H9 (cell line): ENCODE data around the gene BNIP5. TPM values are rescaled to one million over a fixed set of nuclear protein-coding genes. Genes with fewer than 3 reads are reported as not detected.

Source experiments
- DNase-seq: peaks from one replicate; pipeline ENCODE4 v3.0.0-alpha.2; 2017
- H2AFZ ChIP-seq: one replicate; pipeline ENCODE4 v1.6.1; 2013; ENCODE audit warnings: mild to moderate bottlenecking, low read length, control low read depth, moderate library complexity
- H2AK5ac ChIP-seq: 2 replicates; pipeline ENCODE4 v1.6.1; 2013; ENCODE audit warnings: low read length, control low read depth, mixed read lengths; ENCODE audit not compliant: insufficient read length
- H2BK120ac ChIP-seq: one replicate; pipeline ENCODE4 v1.6.1; 2013; ENCODE audit warnings: low read depth, mild to moderate bottlenecking, low read length, control low read depth, inconsistent platforms; ENCODE audit not compliant: poor library complexity, severe bottlenecking
- H2BK12ac ChIP-seq: 2 replicates; pipeline ENCODE4 v1.6.1; 2013; ENCODE audit warnings: low read length, control low read depth, mixed read lengths, low read depth; ENCODE audit not compliant: insufficient read length
- H2BK15ac ChIP-seq: 2 replicates; pipeline ENCODE4 v1.6.1; 2013; ENCODE audit warnings: low read depth, low read length, control low read depth
- H2BK20ac ChIP-seq: one replicate; pipeline ENCODE4 v1.6.1; 2013; ENCODE audit warnings: low read depth, mild to moderate bottlenecking, low read length, control low read depth, inconsistent platforms; ENCODE audit not compliant: poor library complexity, severe bottlenecking
- H2BK5ac ChIP-seq: 2 replicates; pipeline ENCODE4 v1.6.1; 2013; ENCODE audit warnings: low read length, control low read depth, mixed read lengths; ENCODE audit not compliant: insufficient read length
- H3K14ac ChIP-seq: 2 replicates; pipeline ENCODE4 v1.6.1; 2013; ENCODE audit warnings: low read length, control low read depth; ENCODE audit not compliant: insufficient read depth
- H3K18ac ChIP-seq: 2 replicates; pipeline ENCODE4 v1.6.1; 2013; ENCODE audit warnings: low read depth, mild to moderate bottlenecking, mixed read lengths, low read length, control low read depth; ENCODE audit not compliant: insufficient read length
- H3K23ac ChIP-seq: 2 replicates; pipeline ENCODE4 v1.6.1; 2013; ENCODE audit warnings: low read length, control low read depth, mixed read lengths, low read depth; ENCODE audit not compliant: insufficient read length
- H3K23me2 ChIP-seq: 2 replicates; pipeline ENCODE4 v1.6.1; 2013; ENCODE audit warnings: low read depth, mild to moderate bottlenecking, mixed read lengths, low read length, control low read depth; ENCODE audit not compliant: insufficient read length, poor library complexity, severe bottlenecking
- H3K27ac ChIP-seq: 2 replicates; pipeline ENCODE4 v1.5.1; 2013; ENCODE audit warnings: low read length, control low read depth, mixed read lengths, low read depth; ENCODE audit not compliant: insufficient read length
- H3K27me3 ChIP-seq: 2 replicates; pipeline ENCODE4 v1.6.1; 2013; ENCODE audit warnings: low read length, control low read depth, inconsistent platforms; ENCODE audit not compliant: insufficient read depth
- H3K4ac ChIP-seq: 2 replicates; pipeline ENCODE4 v1.6.1; 2013; ENCODE audit warnings: low read depth, mild to moderate bottlenecking, control low read depth, inconsistent platforms, low read length, moderate library complexity
- H3K4me1 ChIP-seq: 2 replicates; pipeline ENCODE4 v1.6.1; 2013; ENCODE audit warnings: low read length, control low read depth, inconsistent platforms; ENCODE audit not compliant: insufficient read depth
- H3K4me2 ChIP-seq: 2 replicates; pipeline ENCODE4 v1.6.1; 2013; ENCODE audit warnings: low read length, control low read depth, mixed read lengths; ENCODE audit not compliant: insufficient read length, insufficient read depth
- H3K56ac ChIP-seq: 2 replicates; pipeline ENCODE4 v1.6.1; 2013; ENCODE audit warnings: low read depth, mild to moderate bottlenecking, mixed read lengths, low read length, control low read depth; ENCODE audit not compliant: insufficient read length
- H3K79me1 ChIP-seq: 2 replicates; pipeline ENCODE4 v1.6.1; 2013; ENCODE audit warnings: low read depth, mild to moderate bottlenecking, moderate library complexity, low read length, control low read depth, inconsistent platforms; ENCODE audit not compliant: insufficient read depth, poor library complexity, severe bottlenecking
- H3K79me2 ChIP-seq: 2 replicates; pipeline ENCODE4 v1.6.1; 2013; ENCODE audit warnings: low read length, control low read depth, inconsistent platforms; ENCODE audit not compliant: insufficient read depth
- H3K9ac ChIP-seq: 2 replicates; pipeline ENCODE4 v1.6.1; 2013; ENCODE audit warnings: low read length, control low read depth, mixed read lengths; ENCODE audit not compliant: insufficient read length; ENCODE audit errors: extremely low read depth
- H3K9me3 ChIP-seq: one replicate; pipeline ENCODE4 v1.6.1; 2013; ENCODE audit warnings: low read depth, low read length, inconsistent platforms; ENCODE audit not compliant: control insufficient read depth
- H3T11ph ChIP-seq: one replicate; pipeline ENCODE4 v1.6.1; 2013; ENCODE audit warnings: mild to moderate bottlenecking, low read length, control low read depth, inconsistent platforms
- H4K20me1 ChIP-seq: one replicate; pipeline ENCODE4 v1.6.1; 2013; ENCODE audit not compliant: control insufficient read depth, insufficient read length, insufficient read depth
- H4K5ac ChIP-seq: 2 replicates; pipeline ENCODE4 v1.6.1; 2013; ENCODE audit warnings: low read depth, mild to moderate bottlenecking, mixed read lengths, low read length, control low read depth; ENCODE audit not compliant: insufficient read length
- H4K8ac ChIP-seq: replicated peaks from 2 replicates; pipeline ENCODE4 v1.6.1; 2013; ENCODE audit warnings: low read length, control low read depth, mixed read lengths, low read depth; ENCODE audit not compliant: insufficient read length
- H4K91ac ChIP-seq: 2 replicates; pipeline ENCODE4 v1.6.1; 2013; ENCODE audit warnings: low read depth, mild to moderate bottlenecking, moderate library complexity, mixed read lengths, low read length, control low read depth; ENCODE audit not compliant: insufficient read length
- H3K27ac Mint-ChIP-seq, 3 experiments: 2 replicates in 2 of 3; 3 replicates in 1 of 3; pipeline ENCODE4 v1.8.0; 2020 to 2021; ENCODE audit warnings: mixed read lengths in 3 of 3, mild to moderate bottlenecking in 1 of 3, moderate library complexity in 1 of 3
- H3K27me3 Mint-ChIP-seq: 2 replicates; pipeline ENCODE4 v1.8.0; 2021; ENCODE audit warnings: low read depth, mild to moderate bottlenecking, moderate library complexity, mixed read lengths
- H3K36me3 Mint-ChIP-seq, 3 experiments: 2 replicates in 2 of 3; 3 replicates in 1 of 3; pipeline ENCODE4 v1.8.0; 2020 to 2021; ENCODE audit warnings: low read depth in 3 of 3, mixed read lengths in 3 of 3; ENCODE audit not compliant: insufficient read depth in 1 of 3
- H3K4me1 Mint-ChIP-seq, 2 experiments: 2 replicates each; pipeline ENCODE4 v1.8.0; 2020; ENCODE audit warnings: mixed read lengths in 2 of 2
- H3K4me3 Mint-ChIP-seq, 2 experiments: 2 replicates in 1 of 2; 3 replicates in 1 of 2; pipeline ENCODE4 v1.8.0; 2020 to 2021; ENCODE audit warnings: mild to moderate bottlenecking in 2 of 2, mixed read lengths in 2 of 2, moderate library complexity in 1 of 2
- H3K9me3 Mint-ChIP-seq, 2 experiments: 2 replicates in 1 of 2; 3 replicates in 1 of 2; pipeline ENCODE4 v1.8.0; 2020; ENCODE audit warnings: mild to moderate bottlenecking in 2 of 2, mixed read lengths in 2 of 2, moderate library complexity in 1 of 2
- WGBS: extraction: QIAGEN DNeasy Blood & Tissue Kit; methylation state at CpG from one replicate; pipeline ENCODE4 v1.1.7; 2013; ENCODE audit warnings: missing lambda C conversion rate, low lambda C conversion rate, mixed read lengths; ENCODE audit not compliant: insufficient read length; ENCODE audit errors: extremely low coverage; 5-methylcytosine and 5-hydroxymethylcytosine counted together
- total RNA-seq: library from RNA; stranded (reverse); gene quantifications from 2 replicates; pipeline ENCODE4 v1.2.1, GENCODE V29; 2021
- TF ChIP-seq, protein P1 (sequence below): fragments of 200-600 bp; sonication (generic); conservative IDR thresholded peaks from 3 replicates; pipeline ENCODE4 v1.8.0; 2021; ENCODE audit warnings: antibody characterized with exemption, mild to moderate bottlenecking

BNIP5 gene
- total RNA-seq, 1 experiment from 2014 or later = not detected

DNA sequence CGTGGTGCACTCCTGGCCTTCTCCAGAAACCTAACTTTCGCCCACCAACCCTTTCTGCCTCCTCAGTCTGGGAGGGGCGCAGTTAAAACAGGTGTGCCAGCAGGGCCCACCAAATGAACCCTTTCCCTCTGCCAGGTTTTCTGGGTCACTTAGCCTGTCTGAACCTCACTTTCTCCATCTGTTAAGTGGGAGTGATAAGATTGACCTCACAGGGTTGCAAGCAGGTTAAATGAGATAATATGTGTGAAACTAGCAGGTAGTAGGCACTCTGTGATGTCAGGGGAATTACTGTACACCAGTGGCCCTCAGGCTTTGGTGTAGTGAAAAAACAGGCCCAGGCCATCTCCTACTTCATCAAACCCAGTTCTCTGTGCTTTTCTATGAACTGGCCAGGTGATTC, 14.1 kb downstream of the BNIP5 start:
- Histone ChIP-seq H3K14ac (no peak overlapping the region), H2BK15ac (no peak overlapping the region), H3K4me1 (no peaks in the 10 kb centered on the region), H4K5ac (no peak overlapping the region), H2AK5ac (no peak overlapping the region), H2BK5ac (no peak overlapping the region), H3K79me2 (no peaks in the 10 kb centered on the region), H4K8ac (no peak overlapping the region), H4K20me1 (no peaks in the 10 kb centered on the region), H3K9ac (no peak overlapping the region), H3K18ac (no peak overlapping the region), H2BK12ac (no peak overlapping the region), H3K27me3 (no peaks in the 10 kb centered on the region), H3K4me2 (no peak overlapping the region), H3K23ac (no peak overlapping the region), H3K23me2 (no peaks in the 10 kb centered on the region), H2BK120ac (no peak overlapping the region), H2AFZ (no peak overlapping the region), H3K79me1 (no peaks in the 10 kb centered on the region), H4K91ac (no peak overlapping the region), H3K27ac (no peak overlapping the region), H2BK20ac (no peak overlapping the region), H3T11ph (no peak overlapping the region), H3K4ac (no peak overlapping the region), H3K9me3 (no peaks in the 10 kb centered on the region), H3K56ac (no peak overlapping the region)
- peaks cover 24 to 49% of the 10 kb centered on the region in 2 experiments for H3K4me1 Mint-ChIP-seq
- no peaks in the 10 kb centered on the region for H3K36me3 Mint-ChIP-seq
- no peaks in the 10 kb centered on the region; a peak in 1 of 5 replicates for H3K9me3 Mint-ChIP-seq
- no peak overlapping the region for H3K27ac Mint-ChIP-seq
- TF ChIP-seq, protein P1, sequence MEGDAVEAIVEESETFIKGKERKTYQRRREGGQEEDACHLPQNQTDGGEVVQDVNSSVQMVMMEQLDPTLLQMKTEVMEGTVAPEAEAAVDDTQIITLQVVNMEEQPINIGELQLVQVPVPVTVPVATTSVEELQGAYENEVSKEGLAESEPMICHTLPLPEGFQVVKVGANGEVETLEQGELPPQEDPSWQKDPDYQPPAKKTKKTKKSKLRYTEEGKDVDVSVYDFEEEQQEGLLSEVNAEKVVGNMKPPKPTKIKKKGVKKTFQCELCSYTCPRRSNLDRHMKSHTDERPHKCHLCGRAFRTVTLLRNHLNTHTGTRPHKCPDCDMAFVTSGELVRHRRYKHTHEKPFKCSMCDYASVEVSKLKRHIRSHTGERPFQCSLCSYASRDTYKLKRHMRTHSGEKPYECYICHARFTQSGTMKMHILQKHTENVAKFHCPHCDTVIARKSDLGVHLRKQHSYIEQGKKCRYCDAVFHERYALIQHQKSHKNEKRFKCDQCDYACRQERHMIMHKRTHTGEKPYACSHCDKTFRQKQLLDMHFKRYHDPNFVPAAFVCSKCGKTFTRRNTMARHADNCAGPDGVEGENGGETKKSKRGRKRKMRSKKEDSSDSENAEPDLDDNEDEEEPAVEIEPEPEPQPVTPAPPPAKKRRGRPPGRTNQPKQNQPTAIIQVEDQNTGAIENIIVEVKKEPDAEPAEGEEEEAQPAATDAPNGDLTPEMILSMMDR = no peak
- DNase-seq = no peak
- H3K4me3 Mint-ChIP-seq = no peak overlapping the region
- WGBS = no CpG with 5 or more reads among the region's 3 CpGs
- H3K27me3 Mint-ChIP-seq = peaks cover 1% of the 10 kb centered on the region
